Measurements from ENCODE around the gene ZSWIM1. TPM values are rescaled to one million over a fixed set of nuclear protein-coding genes. Genes with fewer than 3 reads are reported as not detected.

The ZSWIM1 gene
- total and polyA plus RNA-seq, 2 of the 13 experiments (the other 11 are each of a cell fraction or from before 2014, with no cell fraction given): 9.5 to 11.7 TPM

- TF ChIP-seq NFE2L2 (IDR thresholded peaks at IDR 0.05; ENCODE audit: low read length) (no peak), ZFP36 (IDR thresholded peaks at IDR 0.05; ENCODE audit: borderline replicate concordance, low read depth, low read length, partially characterized antibody) (no peak), ZNF333 (CRISPR knock-in tag; IDR thresholded peaks at IDR 0.05; ENCODE audit: borderline replicate concordance) (no peak), PCBP1 (IDR thresholded peaks at IDR 0.05; ENCODE audit: borderline replicate concordance, low read depth, low read length) (no peak), ZNF451 (CRISPR knock-in tag; IDR thresholded peaks at IDR 0.05) (no peak), ZNF556 (CRISPR knock-in tag; IDR thresholded peaks at IDR 0.05; ENCODE audit: borderline replicate concordance) (no peak), ZNF496 (CRISPR knock-in tag; IDR thresholded peaks at IDR 0.05; ENCODE audit: insufficient replicate concordance) (no peak), BRF2 (CRISPR knock-in tag; IDR thresholded peaks at IDR 0.05) (peak; percentile 85; the same call in 1 of the 2 replicates), ZNF607 (CRISPR knock-in tag; IDR thresholded peaks at IDR 0.05; ENCODE audit: borderline replicate concordance) (no peak), RFXAP (CRISPR knock-in tag; IDR thresholded peaks at IDR 0.05; ENCODE audit: borderline replicate concordance) (no peak), KLF15 (CRISPR knock-in tag; IDR thresholded peaks at IDR 0.05; ENCODE audit: borderline replicate concordance) (no peak), ZNF10 (CRISPR knock-in tag; IDR thresholded peaks at IDR 0.05; ENCODE audit: borderline replicate concordance, low read depth) (no peak), ATF7 (IDR thresholded peaks at IDR 0.05) (no peak), ATF7 (CRISPR knock-in tag; IDR thresholded peaks at IDR 0.05) (peak; percentile 72; the same call in 1 of the 2 replicates), ZNF207 (IDR thresholded peaks at IDR 0.05; ENCODE audit: borderline replicate concordance) (no peak), NR2C2 (CRISPR knock-in tag; IDR thresholded peaks at IDR 0.05; ENCODE audit: borderline replicate concordance) (no peak; the same call in 1 of the 2 replicates), KDM1A (CRISPR knock-in tag; IDR thresholded peaks at IDR 0.05) (peak; percentile 4; the same call in 1 of the 2 replicates), GATAD1 (CRISPR knock-in tag; IDR thresholded peaks at IDR 0.05) (no peak), ZNF569 (CRISPR knock-in tag; IDR thresholded peaks at IDR 0.05; ENCODE audit: borderline replicate concordance) (no peak), TRIM24 (CRISPR knock-in tag; IDR thresholded peaks at IDR 0.05) (no peak), SNAI1 (CRISPR knock-in tag; IDR thresholded peaks at IDR 0.05; ENCODE audit: borderline replicate concordance) (0 out of 2 replicates have a peak, but pooled peaks have one; percentile 60), LCORL (IDR thresholded peaks at IDR 0.05) (no peak), LCORL (CRISPR knock-in tag; IDR thresholded peaks at IDR 0.05) (no peak), RERE (CRISPR knock-in tag; IDR thresholded peaks at IDR 0.05; ENCODE audit: low read depth) (no peak), HOXA7 (CRISPR knock-in tag; IDR thresholded peaks at IDR 0.05) (no peak)
Observed at GRCh38 chr20:45934046-45934585, 53.1 kb downstream of the ZSWIM1 start (continued).
